Measurements from ENCODE around the gene PCSK9.

The PCSK9 gene

GRCh38 chr1:55054396-55054795 is 15.0 kb downstream of the PCSK9 start:
- H3K27ac ChIP-seq (ENCODE audit: low read depth, low read length), result no peak overlapping the region
- no peak overlapping the region for H4K91ac ChIP-seq (ENCODE audit: low read depth, low read length)
- no peak overlapping the region for H3K14ac ChIP-seq (ENCODE audit: low read length)
- H3K79me1 ChIP-seq (ENCODE audit: low read length), result no peaks in the 10 kb centered on the region
- H3K23ac ChIP-seq (ENCODE audit: low read length), result no peak overlapping the region
- H3K4me2 ChIP-seq (ENCODE audit: low read length), result no peak overlapping the region
- WGBS (ENCODE audit: extremely low coverage, insufficient coverage, insufficient read length), result no CpG with 5 or more reads among the region's 5 CpGs
- no peaks in the 10 kb centered on the region for H3K27me3 ChIP-seq (ENCODE audit: insufficient read depth, low read length)
- H3K36me3 ChIP-seq (ENCODE audit: control insufficient read depth in 1 of 2, insufficient read depth in 2 of 2, low read length in 2 of 2), result no peaks in the 10 kb centered on the region
- H3K4me3 ChIP-seq (ENCODE audit: low read depth, low read length), result no peak overlapping the region
- no peaks in the 10 kb centered on the region for H3K79me2 ChIP-seq (ENCODE audit: control insufficient read depth, insufficient read depth, low read length, poor library complexity)
- H4K8ac ChIP-seq (ENCODE audit: low read depth, low read length), result no peak overlapping the region
- no peak overlapping the region for H4K12ac ChIP-seq (ENCODE audit: low read depth, low read length)
- no peak overlapping the region for H2BK12ac ChIP-seq (ENCODE audit: low read length)
- H3K9me3 ChIP-seq (ENCODE audit: insufficient read depth, low read depth, low read length), result peaks cover 3% of the 10 kb centered on the region
- H3K9ac ChIP-seq (ENCODE audit: low read length), result no peak overlapping the region
- H3K18ac ChIP-seq (ENCODE audit: low read length), result no peak overlapping the region
- DNase-seq, result no peak
- H3K4me1 ChIP-seq (ENCODE audit: control insufficient read depth in 1 of 2, insufficient read depth in 2 of 2, low read length in 2 of 2), result peaks cover 6% of the 10 kb centered on the region in 2 experiments
- H3K4ac ChIP-seq (ENCODE audit: low read depth, low read length), result no peak overlapping the region
- no peak overlapping the region for H2AFZ ChIP-seq (ENCODE audit: insufficient read depth, low read length, poor library complexity)
- no peak overlapping the region for H2AK5ac ChIP-seq (ENCODE audit: low read length)
- H2BK5ac ChIP-seq (ENCODE audit: low read depth, low read length, poor library complexity), result no peak overlapping the region
- H2BK120ac ChIP-seq (ENCODE audit: insufficient read depth, low read length, poor library complexity), result no peak overlapping the region

- no peak overlapping the region for H3K18ac ChIP-seq (ENCODE audit: low read length)
- no peak overlapping the region for H2AFZ ChIP-seq (ENCODE audit: insufficient read depth, low read length, poor library complexity)
- no peak overlapping the region for H3K4me2 ChIP-seq (ENCODE audit: low read length)
- H4K12ac ChIP-seq (ENCODE audit: low read depth, low read length), result no peak overlapping the region
- H3K4me3 ChIP-seq (ENCODE audit: low read depth, low read length), result no peak overlapping the region
- H3K9me3 ChIP-seq (ENCODE audit: insufficient read depth, low read depth, low read length), result peaks cover 3% of the 10 kb centered on the region
- no peak overlapping the region for H3K23ac ChIP-seq (ENCODE audit: low read length)
- DNase-seq, result peak; percentile 93 to 98
- H3K4me1 ChIP-seq (ENCODE audit: control insufficient read depth in 1 of 2, insufficient read depth in 2 of 2, low read length in 2 of 2), result peaks cover 6% of the 10 kb centered on the region in 2 experiments
- H4K91ac ChIP-seq (ENCODE audit: low read depth, low read length), result no peak overlapping the region
- no CpG with 5 or more reads among the region's 12 CpGs for WGBS (ENCODE audit: extremely low coverage, insufficient coverage, insufficient read length)
- no peak overlapping the region for H2AK5ac ChIP-seq (ENCODE audit: low read length)
- H3K9ac ChIP-seq (ENCODE audit: low read length), result no peak overlapping the region
- no peaks in the 10 kb centered on the region for H3K79me1 ChIP-seq (ENCODE audit: low read length)
- no peak overlapping the region for H3K14ac ChIP-seq (ENCODE audit: low read length)
- no peak overlapping the region for H3K27ac ChIP-seq (ENCODE audit: low read depth, low read length)
- no peaks in the 10 kb centered on the region for H3K79me2 ChIP-seq (ENCODE audit: control insufficient read depth, insufficient read depth, low read length, poor library complexity)
- H4K8ac ChIP-seq (ENCODE audit: low read depth, low read length), result no peak overlapping the region
- no peak overlapping the region for H2BK120ac ChIP-seq (ENCODE audit: insufficient read depth, low read length, poor library complexity)
- no peaks in the 10 kb centered on the region for H3K36me3 ChIP-seq (ENCODE audit: control insufficient read depth in 1 of 2, insufficient read depth in 2 of 2, low read length in 2 of 2)
- no peak overlapping the region for H2BK5ac ChIP-seq (ENCODE audit: low read depth, low read length, poor library complexity)
- no peak overlapping the region for H3K4ac ChIP-seq (ENCODE audit: low read depth, low read length)
- H3K27me3 ChIP-seq (ENCODE audit: insufficient read depth, low read length), result no peaks in the 10 kb centered on the region
- no peak overlapping the region for H2BK12ac ChIP-seq (ENCODE audit: low read length)
Measured at GRCh38 chr1:55055084-55055882, 15.9 kb downstream of the PCSK9 start.

- Histone ChIP-seq H2AK5ac (ENCODE audit: low read length) (no peak overlapping the region), H3K9me3 (ENCODE audit: insufficient read depth, low read depth, low read length) (peaks cover 3% of the 10 kb centered on the region), H3K4me1 (ENCODE audit: control insufficient read depth in 1 of 2, insufficient read depth in 2 of 2, low read length in 2 of 2) (peaks cover 6% of the 10 kb centered on the region in 2 experiments), H3K4ac (ENCODE audit: low read depth, low read length) (no peak overlapping the region), H3K23ac (ENCODE audit: low read length) (no peak overlapping the region), H4K8ac (ENCODE audit: low read depth, low read length) (no peak overlapping the region), H3K14ac (ENCODE audit: low read length) (no peak overlapping the region), H2AFZ (ENCODE audit: insufficient read depth, low read length, poor library complexity) (no peak overlapping the region), H3K79me1 (ENCODE audit: low read length) (no peaks in the 10 kb centered on the region), H3K4me3 (ENCODE audit: low read depth, low read length) (no peak overlapping the region), H2BK12ac (ENCODE audit: low read length) (no peak overlapping the region), H4K12ac (ENCODE audit: low read depth, low read length) (no peak overlapping the region), H3K27me3 (ENCODE audit: insufficient read depth, low read length) (no peaks in the 10 kb centered on the region), H2BK5ac (ENCODE audit: low read depth, low read length, poor library complexity) (no peak overlapping the region), H2BK120ac (ENCODE audit: insufficient read depth, low read length, poor library complexity) (no peak overlapping the region), H3K4me2 (ENCODE audit: low read length) (no peak overlapping the region), H3K18ac (ENCODE audit: low read length) (no peak overlapping the region), H3K9ac (ENCODE audit: low read length) (no peak overlapping the region), H3K27ac (ENCODE audit: low read depth, low read length) (no peak overlapping the region), H4K91ac (ENCODE audit: low read depth, low read length) (peak overlapping the region; percentile 55), H3K36me3 (ENCODE audit: control insufficient read depth in 1 of 2, insufficient read depth in 2 of 2, low read length in 2 of 2) (no peaks in the 10 kb centered on the region), H3K79me2 (ENCODE audit: control insufficient read depth, insufficient read depth, low read length, poor library complexity) (no peaks in the 10 kb centered on the region)
- DNase-seq, result no peak
- no CpG with 5 or more reads among the region's 42 CpGs for WGBS (ENCODE audit: extremely low coverage, insufficient coverage, insufficient read length)
Measured at GRCh38 chr1:55055951-55056631, 16.7 kb downstream of the PCSK9 start.

- Histone ChIP-seq H3K4me2 (ENCODE audit: low read length) (no peak overlapping the region), H3K18ac (ENCODE audit: low read length) (no peak overlapping the region), H2AK5ac (ENCODE audit: low read length) (no peak overlapping the region), H2BK12ac (ENCODE audit: low read length) (no peak overlapping the region), H4K8ac (ENCODE audit: low read depth, low read length) (no peak overlapping the region), H3K4ac (ENCODE audit: low read depth, low read length) (no peak overlapping the region), H3K27me3 (ENCODE audit: insufficient read depth, low read length) (no peaks in the 10 kb centered on the region), H3K36me3 (ENCODE audit: control insufficient read depth in 1 of 2, insufficient read depth in 2 of 2, low read length in 2 of 2) (no peaks in the 10 kb centered on the region), H2BK5ac (ENCODE audit: low read depth, low read length, poor library complexity) (no peak overlapping the region), H3K14ac (ENCODE audit: low read length) (no peak overlapping the region), H4K12ac (ENCODE audit: low read depth, low read length) (no peak overlapping the region), H4K91ac (ENCODE audit: low read depth, low read length) (no peak overlapping the region), H2BK120ac (ENCODE audit: insufficient read depth, low read length, poor library complexity) (no peak overlapping the region), H3K27ac (ENCODE audit: low read depth, low read length) (no peak overlapping the region), H2AFZ (ENCODE audit: insufficient read depth, low read length, poor library complexity) (no peak overlapping the region), H3K9me3 (ENCODE audit: insufficient read depth, low read depth, low read length) (peaks cover 3% of the 10 kb centered on the region), H3K79me2 (ENCODE audit: control insufficient read depth, insufficient read depth, low read length, poor library complexity) (no peaks in the 10 kb centered on the region), H3K23ac (ENCODE audit: low read length) (no peak overlapping the region), H3K9ac (ENCODE audit: low read length) (no peak overlapping the region), H3K79me1 (ENCODE audit: low read length) (no peaks in the 10 kb centered on the region), H3K4me3 (ENCODE audit: low read depth, low read length) (no peak overlapping the region), H3K4me1 (ENCODE audit: control insufficient read depth in 1 of 2, insufficient read depth in 2 of 2, low read length in 2 of 2) (peaks cover 6% of the 10 kb centered on the region in 2 experiments)
- WGBS (ENCODE audit: extremely low coverage, insufficient coverage, insufficient read length), result no CpG with 5 or more reads among the region's 20 CpGs
- peak in 1 of 2 donors; percentile 60 for DNase-seq
Measured at GRCh38 chr1:55056632-55056992, 17.3 kb downstream of the PCSK9 start.
